Measurements from ENCODE around the gene TMIGD3. TPM values are rescaled to one million over a fixed set of nuclear protein-coding genes. Genes with fewer than 3 reads are reported as not detected.

The TMIGD3 gene
- total RNA-seq, 3 donors from 2014 or later (not counting 1 experiment from before 2014, with no cell fraction given) = 1.0 TPM; not detected in 2

GRCh38 chr1:111507411-111508201, 4.2 kb upstream of the TMIGD3 start:
- H3K4me1 Mint-ChIP-seq = peaks cover 23 to 44% of the 10 kb centered on the region in 2 donors
- no peaks in the 10 kb centered on the region for H3K36me3 ChIP-seq (ENCODE audit: control insufficient read depth, insufficient read depth, low read length)
- ATAC-seq = peak; percentile 68 to 84 (median 72)
- H3K4me1 ChIP-seq (ENCODE audit: control insufficient read depth, insufficient read depth, low read length) = peaks cover 61% of the 10 kb centered on the region
- no peaks in the 10 kb centered on the region for H3K9me3 ChIP-seq (ENCODE audit: control insufficient read depth, insufficient read depth, low read length)
- TF ChIP-seq CTCF (IDR thresholded peaks at IDR 0.05) = no peak
- no peaks in the 10 kb centered on the region for H3K36me3 Mint-ChIP-seq
- peak overlapping the region; percentile 80 for H3K4me3 Mint-ChIP-seq
- 0% methylated on average over 13 of the region's 15 CpGs for WGBS (ENCODE audit: insufficient coverage)
- peak overlapping the region in 1 of 2 donors; percentile 87 for H3K27ac Mint-ChIP-seq
- H3K9me3 Mint-ChIP-seq = no peaks in the 10 kb centered on the region
- H3K27me3 Mint-ChIP-seq (ENCODE audit: low read depth in 2 of 2) = no peaks in the 10 kb centered on the region
- intact Hi-C loops (cut with micrococcal nuclease) = loop anchor here (1.0 to 2.0 kb wide), 5 partner anchors 33 to 262 kb away; partner anchors contain the start of gene DDX20
- H3K4me3 ChIP-seq (ENCODE audit: low read length) = peak overlapping the region; percentile 26
- no peaks in the 10 kb centered on the region for H3K27me3 ChIP-seq (ENCODE audit: control insufficient read depth, insufficient read depth, low read length)
- H3K27ac ChIP-seq (ENCODE audit: low read length) = peak overlapping the region; percentile 92
- peak; percentile 61 to 72 for DNase-seq

- 48% methylated on average over 2 of the region's 2 CpGs for WGBS (ENCODE audit: insufficient coverage)
- peaks cover 23 to 44% of the 10 kb centered on the region in 2 donors for H3K4me1 Mint-ChIP-seq
- Histone ChIP-seq H3K9me3 (ENCODE audit: control insufficient read depth, insufficient read depth, low read length) (no peaks in the 10 kb centered on the region), H3K36me3 (ENCODE audit: control insufficient read depth, insufficient read depth, low read length) (no peaks in the 10 kb centered on the region), H3K27ac (ENCODE audit: low read length) (peak overlapping the region; percentile 54), H3K4me3 (ENCODE audit: low read length) (no peak overlapping the region), H3K27me3 (ENCODE audit: control insufficient read depth, insufficient read depth, low read length) (no peaks in the 10 kb centered on the region), H3K4me1 (ENCODE audit: control insufficient read depth, insufficient read depth, low read length) (peaks cover 61% of the 10 kb centered on the region)
- no peak for ATAC-seq
- H3K4me3 Mint-ChIP-seq = no peak overlapping the region
- TF ChIP-seq CTCF (IDR thresholded peaks at IDR 0.05) = no peak
- intact Hi-C loops (cut with micrococcal nuclease) = loop anchor here (2.0 kb wide), 1 partner anchor 32 kb away; no protein-coding TSS in a partner anchor
- no peaks in the 10 kb centered on the region for H3K36me3 Mint-ChIP-seq
- H3K9me3 Mint-ChIP-seq = no peaks in the 10 kb centered on the region
- peak overlapping the region; percentile 77 to 83 for H3K27ac Mint-ChIP-seq
- no peaks in the 10 kb centered on the region for H3K27me3 Mint-ChIP-seq (ENCODE audit: low read depth in 2 of 2)
- no peak for DNase-seq
Observed at GRCh38 chr1:111506561-111506960, 3.1 kb upstream of the TMIGD3 start.

- DNase-seq = peak in 1 of 2 donors; percentile 46
Observed at GRCh38 chr1:111505641-111506119, 2.2 kb upstream of the TMIGD3 start.

More at GRCh38 chr1:111505641-111506119, 2.2 kb upstream of the TMIGD3 start:
- H3K27ac Mint-ChIP-seq = peak overlapping the region; percentile 77 to 83
- no peaks in the 10 kb centered on the region for H3K9me3 ChIP-seq (ENCODE audit: control insufficient read depth, insufficient read depth, low read length)
- no peaks in the 10 kb centered on the region for H3K27me3 Mint-ChIP-seq (ENCODE audit: low read depth in 2 of 2)
- no peak overlapping the region for H3K4me3 Mint-ChIP-seq
- no peaks in the 10 kb centered on the region for H3K9me3 Mint-ChIP-seq
- H3K4me1 Mint-ChIP-seq = peaks cover 23 to 44% of the 10 kb centered on the region in 2 donors
- ATAC-seq = no peak
- H3K4me3 ChIP-seq (ENCODE audit: low read length) = no peak overlapping the region
- no peaks in the 10 kb centered on the region for H3K27me3 ChIP-seq (ENCODE audit: control insufficient read depth, insufficient read depth, low read length)
- TF ChIP-seq CTCF (IDR thresholded peaks at IDR 0.05) = no peak
- H3K4me1 ChIP-seq (ENCODE audit: control insufficient read depth, insufficient read depth, low read length) = peaks cover 61% of the 10 kb centered on the region
- intact Hi-C loops (cut with micrococcal nuclease) = loop anchor here (2.0 kb wide), 1 partner anchor 31 kb away; no protein-coding TSS in a partner anchor
- no peaks in the 10 kb centered on the region for H3K36me3 Mint-ChIP-seq
- WGBS (ENCODE audit: insufficient coverage) = 72% methylated on average over 6 of the region's 6 CpGs
- no peaks in the 10 kb centered on the region for H3K36me3 ChIP-seq (ENCODE audit: control insufficient read depth, insufficient read depth, low read length)
- H3K27ac ChIP-seq (ENCODE audit: low read length) = peak overlapping the region; percentile 54

Data from natural killer cell (primary cell).